PC-3 (cell line): Measurements from ENCODE around the gene MKNK1. TPM values are rescaled to one million over a fixed set of nuclear protein-coding genes. Genes with fewer than 3 reads are reported as not detected.
A peak's percentile ranks its signal among the peaks of the same experiment; 100 is the strongest.

Experiments
- ATAC-seq: fragments of 200-7000 bp; cut with Tn5 transposase; 2 replicates; pipeline ENCODE4 v1.9.1; 2020; ENCODE audit warnings: mild to moderate bottlenecking, moderate library complexity
- BruUV-seq: library from RNA; stranded (reverse); fragments of 400-500 nt; replicated peaks from 2 replicates; lab custom pipeline; 2021; lab: Mats Ljungman, UMichigan
- CTCF ChIA-PET: fragments of 300-600 bp; sonication (Branson Sonifier 250); formaldehyde crosslinking; loops from one replicate; lab custom pipeline; 2022; ENCODE audit warnings: antibody characterized with exemption; lab: Charles Lee
- POLR2A ChIA-PET: fragments of 300-600 bp; sonication (Branson Sonifier 250); formaldehyde crosslinking; loops from one replicate; lab custom pipeline; 2022; ENCODE audit warnings: antibody characterized with exemption; ENCODE audit not compliant: unreplicated experiment; lab: Charles Lee
- DNase-seq: peaks from one replicate; pipeline ENCODE4 v3.0.0-alpha.2; 2015
- H2AFZ ChIP-seq: fragments of 300-600 bp; sonication (generic); 2 replicates; pipeline ENCODE4 v1.6.0; 2016; ENCODE audit warnings: antibody characterized with exemption, low read length
- H3F3A ChIP-seq: fragments of 300-600 bp; sonication (generic); one replicate; pipeline ENCODE4 v1.6.0; 2017; ENCODE audit warnings: antibody characterized with exemption, low read length, control low read depth, mild to moderate bottlenecking; ENCODE audit not compliant: unreplicated experiment
- H3K27ac ChIP-seq: fragments of 300-600 bp; sonication (generic); 2 replicates; pipeline ENCODE4 v1.5.1; 2016; ENCODE audit warnings: mild to moderate bottlenecking, low read length
- H3K27me3 ChIP-seq: fragments of 300-600 bp; sonication (generic); 2 replicates; pipeline ENCODE4 v1.6.1; 2016; ENCODE audit warnings: low read length, mixed read lengths
- H3K36me3 ChIP-seq: fragments of 300-600 bp; sonication (generic); 2 replicates; pipeline ENCODE4 v1.6.1; 2016; ENCODE audit warnings: low read depth, mixed run types, low read length, mixed read lengths
- H3K4me1 ChIP-seq: fragments of 300-600 bp; sonication (generic); 2 replicates; pipeline ENCODE4 v1.5.1; 2016; ENCODE audit warnings: low read length; ENCODE audit not compliant: insufficient read depth
- H3K4me2 ChIP-seq: fragments of 300-600 bp; sonication (generic); 2 replicates; pipeline ENCODE4 v1.6.0; 2016; ENCODE audit warnings: low read length
- H3K4me3 ChIP-seq: fragments of 300-600 bp; sonication (generic); 2 replicates; pipeline ENCODE4 v1.5.1; 2016; ENCODE audit warnings: mild to moderate bottlenecking, low read length, mixed read lengths
- H3K79me2 ChIP-seq: fragments of 300-600 bp; sonication (generic); 2 replicates; pipeline ENCODE4 v1.6.1; 2017; ENCODE audit warnings: low read length, mixed read lengths
- H3K9ac ChIP-seq: fragments of 300-600 bp; sonication (generic); 2 replicates; pipeline ENCODE4 v1.6.0; 2016; ENCODE audit warnings: mild to moderate bottlenecking, low read length
- H3K9me2 ChIP-seq: fragments of 300-600 bp; sonication (generic); replicated peaks from 2 replicates; pipeline ENCODE4 v1.6.1; 2016; ENCODE audit warnings: mixed run types, low read length, mixed read lengths
- H3K9me3 ChIP-seq: fragments of 300-600 bp; sonication (generic); 2 replicates; pipeline ENCODE4 v1.6.1; 2016; ENCODE audit warnings: low read length, mixed read lengths
- H4K20me1 ChIP-seq: fragments of 300-600 bp; sonication (generic); 2 replicates; pipeline ENCODE4 v1.6.1; 2016; ENCODE audit warnings: low read length, mixed read lengths
- CTCF ChIP-seq: fragments of 300-600 bp; sonication (generic); conservative IDR thresholded peaks from 2 replicates; pipeline ENCODE4 v1.5.1; 2017; ENCODE audit warnings: antibody characterized with exemption, low read depth, mild to moderate bottlenecking, low read length
- EZH2 ChIP-seq: fragments of 300-600 bp; sonication (generic); IDR thresholded peaks from one replicate; pipeline ENCODE4 v1.6.1; 2017; ENCODE audit warnings: antibody characterized with exemption, mild to moderate bottlenecking, low read length; ENCODE audit not compliant: unreplicated experiment
- EZH2phosphoT487 ChIP-seq: fragments of 300-600 bp; sonication (generic); IDR thresholded peaks from 2 replicates; pipeline ENCODE4 v1.6.1; 2018; ENCODE audit warnings: mild to moderate bottlenecking, antibody characterized with exemption, low read length, borderline replicate concordance
- intact Hi-C: fragments of 100-400 bp; cut with micrococcal nuclease; formaldehyde crosslinking; loops from 2 replicates; pipeline ENCODE4 v1.9.0; 2023
- total RNA-seq: library from RNA; depleted of rRNA; stranded (reverse); fragments of >200 nt; gene quantifications from 2 replicates; pipeline ENCODE4 v1.2.3, GENCODE V29; 2014

Gene MKNK1
- total RNA-seq, 1 experiment from 2014 or later = 36.8 TPM

GRCh38 chr1:46550751-46551231 lies 53.3 kb downstream of the MKNK1 start:
- intact Hi-C loops = no loop called here
- TF ChIP-seq EZH2phosphoT487 (no peak), EZH2 (no peak), CTCF (no peak)
- Histone ChIP-seq H3K9ac (no peak overlapping the region), H3K4me3 (no peak overlapping the region), H3K4me1 (no peaks in the 10 kb centered on the region), H2AFZ (no peak overlapping the region), H3K4me2 (no peak overlapping the region), H3K9me2 (no peaks in the 10 kb centered on the region), H3K79me2 (no peaks in the 10 kb centered on the region), H3F3A (no peaks in the 10 kb centered on the region), H3K27ac (no peak overlapping the region), H3K27me3 (no peaks in the 10 kb centered on the region), H3K9me3 (no peaks in the 10 kb centered on the region), H4K20me1 (no peaks in the 10 kb centered on the region), H3K36me3 (no peaks in the 10 kb centered on the region)
- no peak for ATAC-seq
- POLR2A ChIA-PET = no interaction called here
- CTCF ChIA-PET = no interaction called here
- BruUV-seq = no TSS peak
- no peak for DNase-seq

DNA sequence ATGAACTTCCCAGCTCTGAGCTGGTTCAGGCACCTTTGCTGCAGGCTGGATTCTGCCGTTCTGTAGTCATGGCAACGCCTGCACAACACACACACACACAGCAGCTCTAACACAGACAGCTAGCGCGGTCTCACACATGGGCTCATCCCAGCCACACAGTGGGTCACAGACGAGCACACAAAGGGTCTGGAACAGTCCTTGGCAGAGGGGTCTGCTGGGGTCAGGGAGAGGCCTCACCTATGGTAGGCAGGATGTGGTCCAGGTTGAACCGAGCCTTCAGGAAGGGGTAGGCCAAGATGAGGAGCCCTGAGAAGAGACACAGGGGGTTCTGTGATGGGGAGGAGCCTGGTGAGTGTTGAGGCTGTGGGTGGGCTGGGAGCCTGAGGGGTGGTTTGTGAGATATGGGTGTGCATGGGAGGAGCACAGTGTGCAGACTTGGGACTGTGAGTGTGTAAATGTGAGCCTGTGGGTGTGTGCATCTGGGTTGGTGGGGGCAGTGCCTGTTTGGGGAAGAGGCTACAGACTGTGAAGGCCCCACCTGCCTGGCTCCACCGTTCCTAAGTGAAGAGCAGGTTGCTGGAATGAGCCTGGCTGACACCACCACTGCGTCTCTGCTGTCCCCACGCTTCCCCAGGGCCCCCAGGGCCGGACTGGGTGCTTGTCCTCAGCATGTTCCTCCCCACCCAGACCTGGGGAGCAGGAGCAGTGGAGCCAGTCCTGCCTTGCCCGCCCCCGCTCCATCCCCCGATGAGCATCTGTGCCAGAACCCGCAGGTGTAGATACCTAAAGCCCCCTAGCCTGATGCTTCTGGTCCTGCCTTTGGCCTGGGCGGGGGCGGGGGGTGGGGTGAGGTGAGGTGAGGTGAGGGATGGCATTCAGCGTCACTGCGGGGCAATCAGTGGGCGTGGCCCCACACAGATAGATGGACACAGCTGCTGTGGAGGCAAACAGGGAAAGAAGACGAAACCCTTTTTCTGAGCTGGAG lies 54.1 kb downstream of the MKNK1 start:
- no peaks in the 10 kb centered on the region for H3K9me2 ChIP-seq
- no peaks in the 10 kb centered on the region for H3F3A ChIP-seq
- ChIA-PET POLR2A (no interaction called here), CTCF (no interaction called here)
- ATAC-seq (peak; percentile 43; the same call in 1 of the 2 replicates), DNase-seq (peak; percentile 26)
- no peaks in the 10 kb centered on the region for H3K36me3 ChIP-seq
- H3K4me1 ChIP-seq = no peaks in the 10 kb centered on the region
- H3K27ac ChIP-seq = no peak overlapping the region
- H3K4me3 ChIP-seq = no peak overlapping the region
- intact Hi-C loops = no loop called here
- no peak overlapping the region for H2AFZ ChIP-seq
- H3K79me2 ChIP-seq = no peaks in the 10 kb centered on the region
- no peak for TF ChIP-seq CTCF
- TF ChIP-seq EZH2 = no peak
- no peak for TF ChIP-seq EZH2phosphoT487
- H4K20me1 ChIP-seq = no peaks in the 10 kb centered on the region
- no peaks in the 10 kb centered on the region for H3K27me3 ChIP-seq
- BruUV-seq = no TSS peak
- no peak overlapping the region for H3K9ac ChIP-seq
- no peak overlapping the region for H3K4me2 ChIP-seq
- H3K9me3 ChIP-seq = no peaks in the 10 kb centered on the region
